Amygdala (tissue), 56 donors: ENCODE measurements around the gene CYP11A1.
A peak's percentile ranks its signal among the peaks of the same experiment; 100 is the strongest.

Source experiments
- DNase-seq, 56 donors: peaks; one replicate each; lab custom pipeline; 2025; lab: John Stamatoyannopoulos, UW

The CYP11A1 gene

GRCh38 chr15:74389241-74390048 lies 22.0 kb upstream of the CYP11A1 start:
- DNase-seq: no peak

- DNase-seq: no peak
Measured at GRCh38 chr15:74388363-74388951, 21.0 kb upstream of the CYP11A1 start.

- no peak for DNase-seq
Measured at GRCh38 chr15:74387621-74388362, 20.3 kb upstream of the CYP11A1 start.

- no peak for DNase-seq
Measured at GRCh38 chr15:74387141-74387541, 19.7 kb upstream of the CYP11A1 start.

- no peak for DNase-seq
Measured at GRCh38 chr15:74386496-74387140, 19.2 kb upstream of the CYP11A1 start.

GRCh38 chr15:74385733-74386132 lies 18.3 kb upstream of the CYP11A1 start:
- no peak for DNase-seq

- no peak for DNase-seq
Measured at GRCh38 chr15:74384881-74385643, 17.6 kb upstream of the CYP11A1 start.

- DNase-seq: no peak
Measured at GRCh38 chr15:74384566-74384880, 17.1 kb upstream of the CYP11A1 start.

- peak in 4 of 56 donors; percentile 14 to 34 (median 20) for DNase-seq
Measured at GRCh38 chr15:74383695-74384565, 16.5 kb upstream of the CYP11A1 start.

GRCh38 chr15:74383286-74383685 lies 15.8 kb upstream of the CYP11A1 start:
- no peak for DNase-seq

- peak in 54 of 56 donors; percentile 26 to 96 (median 76) for DNase-seq
Measured at GRCh38 chr15:74382004-74382816, 14.8 kb upstream of the CYP11A1 start.

GRCh38 chr15:74381481-74381880 lies 14.0 kb upstream of the CYP11A1 start:
- no peak for DNase-seq

- DNase-seq: no peak
Measured at GRCh38 chr15:74381190-74381453, 13.7 kb upstream of the CYP11A1 start.

- DNase-seq: no peak
Measured at GRCh38 chr15:74380361-74381189, 13.1 kb upstream of the CYP11A1 start.

- DNase-seq: no peak
Measured at GRCh38 chr15:74378848-74379247, 11.4 kb upstream of the CYP11A1 start.

- no peak for DNase-seq
Measured at GRCh38 chr15:74377831-74378766, 10.7 kb upstream of the CYP11A1 start.
